Keratinocyte (primary cell): ENCODE data around the gene EPOP.

Experiments used
- EZH2 ChIP-seq: IDR thresholded peaks from one replicate; pipeline ENCODE4 v1.6.1; 2012; ENCODE audit warnings: inconsistent platforms, mild to moderate bottlenecking, low read length, moderate library complexity
- TF ChIP-seq, protein P1 (sequence below), 3 experiments: IDR thresholded peaks in 1 of 3; conservative IDR thresholded peaks in 1 of 3; optimal IDR thresholded peaks in 1 of 3; 2 replicates in 2 of 3; 3 replicates in 1 of 3; pipeline versions ENCODE3 to v1.5.1; 2011; ENCODE audit warnings: low read length in 3 of 3, mild to moderate bottlenecking in 3 of 3, moderate library complexity in 2 of 3, control low read depth in 1 of 3, inconsistent platforms in 1 of 3; ENCODE audit not compliant: insufficient read depth in 2 of 3; ENCODE audit errors: extremely low read depth in 1 of 3

- TF ChIP-seq, protein P1, sequence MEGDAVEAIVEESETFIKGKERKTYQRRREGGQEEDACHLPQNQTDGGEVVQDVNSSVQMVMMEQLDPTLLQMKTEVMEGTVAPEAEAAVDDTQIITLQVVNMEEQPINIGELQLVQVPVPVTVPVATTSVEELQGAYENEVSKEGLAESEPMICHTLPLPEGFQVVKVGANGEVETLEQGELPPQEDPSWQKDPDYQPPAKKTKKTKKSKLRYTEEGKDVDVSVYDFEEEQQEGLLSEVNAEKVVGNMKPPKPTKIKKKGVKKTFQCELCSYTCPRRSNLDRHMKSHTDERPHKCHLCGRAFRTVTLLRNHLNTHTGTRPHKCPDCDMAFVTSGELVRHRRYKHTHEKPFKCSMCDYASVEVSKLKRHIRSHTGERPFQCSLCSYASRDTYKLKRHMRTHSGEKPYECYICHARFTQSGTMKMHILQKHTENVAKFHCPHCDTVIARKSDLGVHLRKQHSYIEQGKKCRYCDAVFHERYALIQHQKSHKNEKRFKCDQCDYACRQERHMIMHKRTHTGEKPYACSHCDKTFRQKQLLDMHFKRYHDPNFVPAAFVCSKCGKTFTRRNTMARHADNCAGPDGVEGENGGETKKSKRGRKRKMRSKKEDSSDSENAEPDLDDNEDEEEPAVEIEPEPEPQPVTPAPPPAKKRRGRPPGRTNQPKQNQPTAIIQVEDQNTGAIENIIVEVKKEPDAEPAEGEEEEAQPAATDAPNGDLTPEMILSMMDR (optimal IDR thresholded peaks at IDR 0.05 in 1 of 3, IDR thresholded peaks at IDR 0.05 in 1 of 3, conservative IDR thresholded peaks at IDR 0.05 in 1 of 3; ENCODE audit: extremely low read depth in 1 of 3, insufficient read depth in 2 of 3, low read length in 3 of 3), result no peak
- TF ChIP-seq EZH2, result no peak
Observed at GRCh38 chr17:38693700-38694329, 19.1 kb upstream of the EPOP start.
